ENCODE data around the gene LAG3. TPM values are rescaled to one million over a fixed set of nuclear protein-coding genes. Genes with fewer than 3 reads are reported as not detected.
A peak's percentile ranks its signal among the peaks of the same experiment; 100 is the strongest.

LAG3 gene
- total and polyA plus RNA-seq, 2 experiments from 2014 or later, result 3.7 to 4.7 TPM

- no peak for TF ChIP-seq CTCF (conservative IDR thresholded peaks at IDR 0.05; ENCODE audit: low read depth in 2 of 2)
- TF ChIP-seq EZH2phosphoT487 (IDR thresholded peaks at IDR 0.05; ENCODE audit: unreplicated experiment), result no peak
- TF ChIP-seq POLR2AphosphoS5 (IDR thresholded peaks at IDR 0.05; ENCODE audit: low read depth), result no peak
- TF ChIP-seq REST (IDR thresholded peaks at IDR 0.05; ENCODE audit: unreplicated experiment), result no peak
- TF ChIP-seq ZNF331 (CRISPR knock-in tag; IDR thresholded peaks at IDR 0.05; ENCODE audit: low read depth), result no peak
- TF ChIP-seq ETS1 (IDR thresholded peaks at IDR 0.05), result no peak
- TF ChIP-seq CREB1 (CRISPR knock-in tag; IDR thresholded peaks at IDR 0.05; ENCODE audit: low read depth), result no peak
- TF ChIP-seq STAT1 (IDR thresholded peaks at IDR 0.05; ENCODE audit: unreplicated experiment), result no peak
- no peak for TF ChIP-seq EZH2 (IDR thresholded peaks at IDR 0.05; ENCODE audit: low read depth, unreplicated experiment)
- no peak for TF ChIP-seq JUNB (IDR thresholded peaks at IDR 0.05; ENCODE audit: unreplicated experiment)
Measured at GRCh38 chr12:6784761-6785160, 12.4 kb downstream of the LAG3 start (continued).

- Histone ChIP-seq H3K36me3 (ENCODE audit: insufficient read depth) (no peaks in the 10 kb centered on the region), H3K9me2 (ENCODE audit: insufficient read depth) (no peaks in the 10 kb centered on the region), H3K27me3 (ENCODE audit: insufficient read depth) (no peaks in the 10 kb centered on the region), H3F3A (replicated peaks; ENCODE audit: low read depth) (no peaks in the 10 kb centered on the region), H3K4me2 (peak overlapping the region; percentile 16; the same call in 1 of the 2 replicates), H3K27ac (ENCODE audit: low read depth) (no peak overlapping the region), H3K79me2 (replicated peaks; ENCODE audit: insufficient read depth) (no peaks in the 10 kb centered on the region), H3K4me3 (no peak overlapping the region), H4K20me1 (replicated peaks; ENCODE audit: insufficient read depth) (no peaks in the 10 kb centered on the region), H3K4me1 (ENCODE audit: insufficient read depth) (peaks cover 22% of the 10 kb centered on the region), H2AFZ (peak overlapping the region; percentile 4)
- peaks cover 8% of the 10 kb centered on the region for H3K27me3 Mint-ChIP-seq (ENCODE audit: insufficient read depth, low read depth, poor library complexity)
- peak; percentile 86 for ATAC-seq
- H3K9me3 Mint-ChIP-seq, result no peaks in the 10 kb centered on the region
- H3K27ac Mint-ChIP-seq, result peak overlapping the region; percentile 72
- no peak for DNase-seq (ENCODE audit: low spot score)
- no peak overlapping the region for H3K4me3 Mint-ChIP-seq
- peaks cover 18% of the 10 kb centered on the region for H3K4me1 Mint-ChIP-seq
- H3K36me3 Mint-ChIP-seq (ENCODE audit: low read depth), result no peaks in the 10 kb centered on the region
- TF ChIP-seq CTCF (conservative IDR thresholded peaks at IDR 0.05; ENCODE audit: low read depth in 2 of 2), result no peak
- TF ChIP-seq STAT1 (IDR thresholded peaks at IDR 0.05; ENCODE audit: unreplicated experiment), result no peak
- no peak for TF ChIP-seq NANOG (IDR thresholded peaks at IDR 0.05; ENCODE audit: borderline replicate concordance)
- no peak for TF ChIP-seq EZH2 (IDR thresholded peaks at IDR 0.05; ENCODE audit: low read depth, unreplicated experiment)
Measured at GRCh38 chr12:6786416-6787094, 14.2 kb downstream of the LAG3 start.
